Measurements from ENCODE around the gene PDE4D.

The PDE4D gene

GRCh38 chr5:58934629-58935097 is 958.9 kb downstream of the PDE4D start:
- no peak for DNase-seq

- peak; percentile 3 for DNase-seq
These were observed 959.5 kb downstream of the PDE4D start for GRCh38 chr5:58933891-58934628.

GRCh38 chr5:58932057-58932612 is 961.4 kb downstream of the PDE4D start:
- no peak for DNase-seq

GRCh38 chr5:58930520-58930919 is 963.0 kb downstream of the PDE4D start:
- DNase-seq: no peak

- DNase-seq: no peak
These were observed 963.8 kb downstream of the PDE4D start for GRCh38 chr5:58929726-58930125.

GRCh38 chr5:58927938-58928337 is 965.6 kb downstream of the PDE4D start:
- no peak for DNase-seq

- no peak for DNase-seq
These were observed 966.3 kb downstream of the PDE4D start for GRCh38 chr5:58927181-58927580.

- no peak for DNase-seq
These were observed 967.0 kb downstream of the PDE4D start for GRCh38 chr5:58926541-58926935.

- no peak for DNase-seq
These were observed 967.6 kb downstream of the PDE4D start for GRCh38 chr5:58925627-58926540.

- DNase-seq: no peak
These were observed 969.2 kb downstream of the PDE4D start for GRCh38 chr5:58924306-58924705.

GRCh38 chr5:58923355-58923754 is 970.2 kb downstream of the PDE4D start:
- DNase-seq: no peak

- DNase-seq: no peak
These were observed 970.9 kb downstream of the PDE4D start for GRCh38 chr5:58922461-58923171.

GRCh38 chr5:58921159-58921558 is 972.4 kb downstream of the PDE4D start:
- DNase-seq: no peak

GRCh38 chr5:58919833-58920232 is 973.7 kb downstream of the PDE4D start:
- no peak for DNase-seq

Data from CD4-positive, alpha-beta T cell treated with Interferon gamma for 1 hour (primary cell).